Measurements from ENCODE around the gene BCL7A.
A peak's percentile ranks its signal among the peaks of the same experiment; 100 is the strongest.
"Not testable (repeated sequence)": the region's sequence is repeated elsewhere in the genome, so short reads cannot be mapped to it uniquely, and the experiment has no call there.

BCL7A gene

GRCh38 chr12:122056406-122056805 is 34.7 kb downstream of the BCL7A start:
- not testable (repeated sequence) for DNase-seq

GRCh38 chr12:122057007-122057735 is 35.5 kb downstream of the BCL7A start:
- no peak for DNase-seq

- no peak for DNase-seq
These were observed 36.1 kb downstream of the BCL7A start for GRCh38 chr12:122057769-122058168.

GRCh38 chr12:122058549-122059149 is 37.0 kb downstream of the BCL7A start:
- no peak for DNase-seq

GRCh38 chr12:122059203-122059960 is 37.7 kb downstream of the BCL7A start:
- no peak for DNase-seq

- no peak for DNase-seq
These were observed 38.4 kb downstream of the BCL7A start for GRCh38 chr12:122060081-122060501.

GRCh38 chr12:122061253-122061652 is 39.6 kb downstream of the BCL7A start:
- no peak for DNase-seq

- DNase-seq: peak in 1 of 2 experiments; percentile 23
These were observed 41.4 kb downstream of the BCL7A start for GRCh38 chr12:122062832-122063693.

GRCh38 chr12:122063694-122064024 is 42.0 kb downstream of the BCL7A start:
- no peak for DNase-seq

- DNase-seq: peak; percentile 74 to 80
These were observed 42.5 kb downstream of the BCL7A start for GRCh38 chr12:122064025-122064777.

- DNase-seq: peak in 1 of 2 experiments; percentile 26
These were observed 43.3 kb downstream of the BCL7A start for GRCh38 chr12:122064780-122065588.

- DNase-seq: no peak
These were observed 45.9 kb downstream of the BCL7A start for GRCh38 chr12:122067548-122067947.

GRCh38 chr12:122067966-122068365 is 46.3 kb downstream of the BCL7A start:
- no peak for DNase-seq

- DNase-seq: peak in 1 of 2 experiments; percentile 66
These were observed 50.6 kb downstream of the BCL7A start for GRCh38 chr12:122072031-122072970.

- DNase-seq: no peak
These were observed 52.1 kb downstream of the BCL7A start for GRCh38 chr12:122073815-122074214.

- DNase-seq: no peak
These were observed 55.2 kb downstream of the BCL7A start for GRCh38 chr12:122076743-122077495.

- peak; percentile 68 to 92 for DNase-seq
These were observed 56.7 kb downstream of the BCL7A start, which contains the start of gene MLXIP for GRCh38 chr12:122078141-122079032. Gene MLXIP (plus strand): TSS chr12:122078756. CDS start chr12:122078854, 98 bp downstream.

- peak in 1 of 2 experiments; percentile 15 for DNase-seq
These were observed 57.4 kb downstream of the BCL7A start for GRCh38 chr12:122079033-122079531.
